Body of pancreas (tissue), 4 donors: ENCODE results near the gene SNX11. TPM values are rescaled to one million over a fixed set of nuclear protein-coding genes. Genes with fewer than 3 reads are reported as not detected.
"Not testable (repeated sequence)": the region's sequence is repeated elsewhere in the genome, so short reads cannot be mapped to it uniquely, and the experiment has no call there.

Experiments used
- ATAC-seq: fragments of 150-250 bp; one replicate; pipeline ENCODE4 v1.9.1; 2016
- DNase-seq, 4 donors: peaks; one replicate each; pipeline ENCODE4 v3.0.0-alpha.2; 2019
- H3K27ac ChIP-seq, 4 donors: fragments of 200-600 bp; sonication (generic); 1 replicate in 3 of 4; 2 replicates in 1 of 4; pipeline versions ENCODE4 v1.5.1 to v1.6.1; 2016 to 2019; ENCODE audit warnings: mild to moderate bottlenecking in 1 of 4, mixed read lengths in 1 of 4, moderate library complexity in 1 of 4
- H3K27me3 ChIP-seq, 2 donors: fragments of 200-600 bp; sonication (generic); one replicate each; pipeline ENCODE4 v1.6.0; 2016; ENCODE audit warnings: mild to moderate bottlenecking in 1 of 2
- H3K36me3 ChIP-seq, 2 donors: fragments of 200-600 bp; sonication (generic); replicated peaks in 1 of 2; 2 replicates each; pipeline ENCODE4 v1.5.1; 2016; ENCODE audit warnings: low read depth in 2 of 2; ENCODE audit not compliant: insufficient read depth in 1 of 2
- H3K4me1 ChIP-seq: fragments of 200-600 bp; sonication (generic); one replicate; pipeline ENCODE4 v1.6.0; 2016
- H3K4me3 ChIP-seq, 2 donors: fragments of 200-600 bp; sonication (generic); 1 replicate in 1 of 2; 2 replicates in 1 of 2; pipeline ENCODE4 v1.5.1; 2016 to 2019
- H3K9me3 ChIP-seq, 3 donors: fragments of 200-600 bp; sonication (generic); 1 replicate in 2 of 3; 2 replicates in 1 of 3; pipeline ENCODE4 v1.5.1; 2016
- POLR2A ChIP-seq, 3 donors: fragments of 450-650 bp; IDR thresholded peaks; one replicate each; pipeline ENCODE4 v1.6.1; 2016; ENCODE audit warnings: antibody characterized with exemption in 3 of 3, mild to moderate bottlenecking in 2 of 3
- WGBS, 2 donors: methylation state at CpG; one replicate each; pipeline ENCODE4 v1.1.5; 2017; 5-methylcytosine and 5-hydroxymethylcytosine counted together
- intact Hi-C: fragments of 100-400 bp; cut with DNase I; formaldehyde crosslinking; loops from one replicate; pipeline ENCODE4 v1.15.1; 2023
- total RNA-seq, 2 donors: library from RNA; depleted of rRNA; stranded (reverse); fragments of >200 nt; gene quantifications; one replicate each; pipeline ENCODE4 v1.1.0, GENCODE V29; 2016
- TF ChIP-seq, protein P1 (sequence below), 7 experiments: fragments of 450-650 bp in 4 of 7; fragments of 200-600 bp in 3 of 7; sonication (generic) in 3 of 7; IDR thresholded peaks; one replicate each; pipeline ENCODE4 v1.5.1; 2016 to 2019; ENCODE audit warnings: antibody characterized with exemption in 7 of 7

Gene SNX11
- total RNA-seq, 2 donors from 2014 or later: 5.4 to 10.9 TPM

DNA sequence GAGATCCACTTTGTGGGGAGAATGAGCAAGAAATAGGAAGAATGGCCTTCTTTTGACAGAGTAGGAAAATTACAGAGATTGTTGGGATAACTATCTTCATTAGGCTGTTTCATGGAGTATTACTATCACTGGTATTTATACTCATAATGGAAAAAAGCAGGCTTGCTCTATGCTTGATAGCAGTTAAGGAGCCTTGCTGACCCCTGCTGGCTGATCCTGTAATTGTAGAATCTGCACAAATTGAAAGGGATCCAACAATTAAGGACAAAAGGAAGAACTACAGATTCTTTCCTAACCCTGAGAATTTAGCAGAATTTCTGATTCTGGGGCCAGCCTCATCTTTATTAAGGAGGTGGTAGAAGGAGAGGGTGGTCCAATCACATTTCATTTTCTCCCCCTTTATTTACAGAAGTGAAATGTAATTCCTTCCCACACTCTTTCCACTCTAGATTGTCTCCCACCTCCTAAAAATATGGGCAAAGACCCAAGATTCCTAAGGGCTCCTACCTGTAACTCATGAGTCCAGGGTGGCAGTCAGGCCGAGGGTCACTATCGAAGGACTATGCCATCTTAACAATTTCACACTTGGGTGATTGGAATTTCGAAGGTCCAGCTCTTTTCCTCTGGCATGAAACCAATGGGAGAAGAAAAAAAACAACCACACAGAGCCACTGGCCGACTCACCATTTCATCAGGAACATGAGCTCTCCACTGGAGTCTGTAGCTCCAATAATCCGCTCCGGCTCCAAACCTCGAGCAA lies 33.1 kb upstream of the SNX11 start:
- intact Hi-C loops: loop anchor here (5.0 kb wide), 1 partner anchor 42 kb away; no protein-coding TSS in a partner anchor

DNA sequence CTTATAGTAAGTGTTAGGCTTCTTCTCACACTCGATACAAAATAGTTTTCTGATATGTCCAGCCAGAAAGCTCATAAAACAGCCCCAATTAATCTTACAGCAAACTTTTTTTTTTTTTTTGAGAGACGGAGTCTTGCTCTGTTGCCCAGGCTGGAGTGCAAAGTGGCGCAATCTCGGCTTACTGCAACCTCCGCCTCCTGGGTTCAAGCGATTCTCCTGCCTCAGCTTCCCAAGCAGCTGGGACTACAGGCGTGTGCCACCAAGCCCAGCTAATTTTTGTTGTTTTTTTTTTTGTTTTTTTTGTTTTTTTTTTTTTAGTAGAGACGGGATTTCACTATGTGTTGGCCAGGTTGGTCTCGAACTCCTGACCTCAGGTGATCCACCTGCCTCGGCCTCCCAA lies 30.4 kb upstream of the SNX11 start:
- H3K27ac ChIP-seq, H3K9me3 ChIP-seq, H3K4me3 ChIP-seq, H3K4me1 ChIP-seq, H3K27me3 ChIP-seq, H3K36me3 ChIP-seq, ATAC-seq, DNase-seq, intact Hi-C loops: not testable (repeated sequence)
- WGBS, 2 donors: 91 to 96% methylated on average over 9 to 10 of the region's 10 CpGs

More for the DNA sequence above, 33.1 kb upstream of the SNX11 start:
- Histone ChIP-seq H3K27ac (peak overlapping the region in 1 of 4 donors; percentile 27), H3K36me3 (peaks cover 0 to 4% of the 10 kb centered on the region in 2 donors), H3K27me3 (no peaks in the 10 kb centered on the region), H3K4me3 (no peak overlapping the region), H3K4me1 (no peaks in the 10 kb centered on the region), H3K9me3 (no peaks in the 10 kb centered on the region)
- DNase-seq (peak; percentile 78 to 88 (median 88)), ATAC-seq (peak; percentile 94)
- 60 to 61% methylated on average over 7 of the region's 7 CpGs for WGBS, 2 donors
- TF ChIP-seq, protein P1, sequence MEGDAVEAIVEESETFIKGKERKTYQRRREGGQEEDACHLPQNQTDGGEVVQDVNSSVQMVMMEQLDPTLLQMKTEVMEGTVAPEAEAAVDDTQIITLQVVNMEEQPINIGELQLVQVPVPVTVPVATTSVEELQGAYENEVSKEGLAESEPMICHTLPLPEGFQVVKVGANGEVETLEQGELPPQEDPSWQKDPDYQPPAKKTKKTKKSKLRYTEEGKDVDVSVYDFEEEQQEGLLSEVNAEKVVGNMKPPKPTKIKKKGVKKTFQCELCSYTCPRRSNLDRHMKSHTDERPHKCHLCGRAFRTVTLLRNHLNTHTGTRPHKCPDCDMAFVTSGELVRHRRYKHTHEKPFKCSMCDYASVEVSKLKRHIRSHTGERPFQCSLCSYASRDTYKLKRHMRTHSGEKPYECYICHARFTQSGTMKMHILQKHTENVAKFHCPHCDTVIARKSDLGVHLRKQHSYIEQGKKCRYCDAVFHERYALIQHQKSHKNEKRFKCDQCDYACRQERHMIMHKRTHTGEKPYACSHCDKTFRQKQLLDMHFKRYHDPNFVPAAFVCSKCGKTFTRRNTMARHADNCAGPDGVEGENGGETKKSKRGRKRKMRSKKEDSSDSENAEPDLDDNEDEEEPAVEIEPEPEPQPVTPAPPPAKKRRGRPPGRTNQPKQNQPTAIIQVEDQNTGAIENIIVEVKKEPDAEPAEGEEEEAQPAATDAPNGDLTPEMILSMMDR (IDR thresholded peaks at IDR 0.05): peak; percentile 54 to 92 (median 80)
- no peak for TF ChIP-seq POLR2A (IDR thresholded peaks at IDR 0.05)

DNA sequence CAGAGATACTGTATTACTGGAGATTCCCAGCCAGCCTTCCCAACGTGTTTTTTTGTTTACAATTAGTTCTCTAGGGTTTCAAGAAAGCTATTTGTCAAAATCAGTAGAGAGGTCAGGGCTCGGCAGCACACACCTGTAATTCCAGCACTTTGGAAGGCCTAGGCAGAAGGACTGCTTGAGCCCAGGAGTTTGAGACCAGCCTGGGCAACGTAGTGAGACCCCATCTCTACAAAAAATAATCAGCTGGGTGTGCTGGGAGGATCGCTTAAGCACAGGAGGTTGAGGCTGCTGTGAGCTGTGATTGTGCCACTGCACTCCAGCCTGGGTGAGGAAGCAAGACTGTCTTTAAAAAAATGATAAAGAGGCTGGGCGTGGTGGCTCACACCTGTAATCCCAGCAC lies 25.7 kb upstream of the SNX11 start:
- H3K36me3 ChIP-seq: no peaks in the 10 kb centered on the region
- H3K4me3 ChIP-seq: no peak overlapping the region
- peaks cover 22% of the 10 kb centered on the region for H3K4me1 ChIP-seq
- no peaks in the 10 kb centered on the region for H3K9me3 ChIP-seq
- WGBS, 2 donors: 68 to 69% methylated on average over 5 of the region's 5 CpGs
- intact Hi-C loops: no loop called here
- H3K27ac ChIP-seq: no peak overlapping the region
- no peak for ATAC-seq
- TF ChIP-seq, protein P1 (IDR thresholded peaks at IDR 0.05): no peak
- TF ChIP-seq POLR2A (IDR thresholded peaks at IDR 0.05): no peak
- no peaks in the 10 kb centered on the region for H3K27me3 ChIP-seq
- no peak for DNase-seq

DNA sequence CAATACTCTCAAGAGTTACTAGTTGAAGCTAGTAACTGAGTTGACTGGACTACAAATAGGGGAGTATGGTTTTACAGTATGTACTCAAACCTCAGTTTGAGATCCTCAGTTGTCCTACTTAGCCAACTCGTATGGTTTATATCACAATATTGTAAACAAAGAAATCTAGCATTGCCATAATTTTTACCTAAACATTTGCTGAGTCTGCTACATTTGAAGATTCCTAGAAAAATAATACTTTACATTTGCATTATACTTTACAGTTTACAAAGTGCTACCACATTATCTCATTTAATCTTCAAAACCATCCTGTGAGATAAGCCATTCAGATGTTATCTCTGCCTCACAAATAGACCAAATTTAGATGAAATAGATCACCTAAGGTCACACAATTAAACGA lies 22.6 kb upstream of the SNX11 start:
- Histone ChIP-seq H3K4me1 (peaks cover 19% of the 10 kb centered on the region), H3K9me3 (no peaks in the 10 kb centered on the region), H3K27ac (no peak overlapping the region), H3K4me3 (no peak overlapping the region), H3K36me3 (no peaks in the 10 kb centered on the region), H3K27me3 (no peaks in the 10 kb centered on the region)
- no peak for DNase-seq
- WGBS, 2 donors: 29 to 42% methylated on average over 2 of the region's 2 CpGs
- intact Hi-C loops: no loop called here
- no peak for TF ChIP-seq POLR2A (IDR thresholded peaks at IDR 0.05)
- TF ChIP-seq, protein P1 (IDR thresholded peaks at IDR 0.05): no peak
- no peak for ATAC-seq

DNA sequence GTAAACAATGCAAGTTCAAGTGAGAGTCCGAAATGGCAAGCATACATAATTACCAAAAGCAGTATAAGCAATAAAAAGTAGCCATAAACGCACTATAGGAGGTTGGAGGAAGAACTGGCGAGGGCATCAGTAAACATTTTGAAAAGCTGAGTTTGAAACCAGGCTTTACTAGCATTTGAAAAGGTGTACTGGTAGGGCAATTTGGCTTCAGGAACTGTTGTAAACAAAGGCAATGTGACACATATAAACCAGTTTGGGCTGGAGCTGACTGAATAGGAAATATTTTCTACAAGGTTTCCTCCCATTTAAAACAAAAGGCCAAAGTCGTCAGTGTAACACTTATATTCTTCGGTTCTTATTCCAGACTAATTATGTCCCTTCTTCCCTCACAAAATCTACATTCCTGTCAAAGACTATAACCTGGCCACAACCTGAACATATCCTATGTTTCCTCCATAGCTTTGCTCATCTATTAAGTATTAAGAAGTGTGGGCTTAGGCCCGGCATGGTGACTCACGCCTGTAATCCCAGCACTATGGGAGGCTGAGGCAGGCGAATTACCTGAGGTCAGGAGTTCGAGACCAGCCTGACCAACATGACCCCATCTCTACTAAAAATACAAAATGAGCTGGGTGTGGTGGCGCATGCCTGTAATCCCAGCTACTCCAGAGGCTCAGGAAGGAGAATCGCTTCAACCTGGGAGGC lies 14.1 kb upstream of the SNX11 start:
- intact Hi-C loops: no loop called here
- no peaks in the 10 kb centered on the region for H3K27me3 ChIP-seq
- no peak overlapping the region for H3K27ac ChIP-seq
- H3K4me1 ChIP-seq: peaks cover 4% of the 10 kb centered on the region
- TF ChIP-seq, protein P1 (IDR thresholded peaks at IDR 0.05): no peak
- no peak for TF ChIP-seq POLR2A (IDR thresholded peaks at IDR 0.05)
- no peak for ATAC-seq
- no peak for DNase-seq
- H3K36me3 ChIP-seq: no peaks in the 10 kb centered on the region
- H3K4me3 ChIP-seq: no peak overlapping the region
- H3K9me3 ChIP-seq: no peaks in the 10 kb centered on the region
- WGBS, 2 donors: 85 to 86% methylated on average over 9 to 11 of the region's 11 CpGs
